ENCODE data around the gene FAM117B.

DNA sequence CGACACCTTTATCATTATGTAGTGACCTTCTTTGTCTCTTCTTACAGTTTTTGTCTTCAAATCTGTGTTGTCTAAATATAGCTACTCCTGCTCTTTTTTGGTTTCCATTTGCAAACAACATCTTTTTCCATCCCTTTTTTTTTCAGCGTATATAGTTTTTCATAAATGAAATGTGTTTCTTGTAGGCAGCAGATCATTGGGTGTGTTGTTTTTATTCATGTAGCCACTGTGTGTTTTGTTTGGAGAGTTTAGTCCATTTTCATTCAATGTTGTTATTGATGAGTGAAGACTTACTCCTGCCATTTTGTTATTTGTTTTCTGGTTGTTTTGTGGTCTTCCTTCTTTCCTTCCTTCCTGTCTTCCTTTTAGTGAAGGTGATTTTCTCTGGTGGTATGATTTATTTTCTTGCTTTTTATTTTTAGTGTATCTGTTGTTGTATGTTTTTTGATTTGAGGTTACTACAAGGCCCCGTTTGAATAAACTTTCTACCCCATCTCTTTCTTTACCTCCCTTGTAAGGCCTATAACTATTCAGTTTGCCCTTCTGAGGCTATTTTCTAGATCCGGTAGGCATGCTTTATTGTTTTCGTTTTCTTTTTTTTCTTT is 81.4 kb downstream of the FAM117B start:
- TF ChIP-seq, protein P1, sequence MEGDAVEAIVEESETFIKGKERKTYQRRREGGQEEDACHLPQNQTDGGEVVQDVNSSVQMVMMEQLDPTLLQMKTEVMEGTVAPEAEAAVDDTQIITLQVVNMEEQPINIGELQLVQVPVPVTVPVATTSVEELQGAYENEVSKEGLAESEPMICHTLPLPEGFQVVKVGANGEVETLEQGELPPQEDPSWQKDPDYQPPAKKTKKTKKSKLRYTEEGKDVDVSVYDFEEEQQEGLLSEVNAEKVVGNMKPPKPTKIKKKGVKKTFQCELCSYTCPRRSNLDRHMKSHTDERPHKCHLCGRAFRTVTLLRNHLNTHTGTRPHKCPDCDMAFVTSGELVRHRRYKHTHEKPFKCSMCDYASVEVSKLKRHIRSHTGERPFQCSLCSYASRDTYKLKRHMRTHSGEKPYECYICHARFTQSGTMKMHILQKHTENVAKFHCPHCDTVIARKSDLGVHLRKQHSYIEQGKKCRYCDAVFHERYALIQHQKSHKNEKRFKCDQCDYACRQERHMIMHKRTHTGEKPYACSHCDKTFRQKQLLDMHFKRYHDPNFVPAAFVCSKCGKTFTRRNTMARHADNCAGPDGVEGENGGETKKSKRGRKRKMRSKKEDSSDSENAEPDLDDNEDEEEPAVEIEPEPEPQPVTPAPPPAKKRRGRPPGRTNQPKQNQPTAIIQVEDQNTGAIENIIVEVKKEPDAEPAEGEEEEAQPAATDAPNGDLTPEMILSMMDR (optimal IDR thresholded peaks at IDR 0.05 in 1 of 3, IDR thresholded peaks at IDR 0.05 in 1 of 3, conservative IDR thresholded peaks at IDR 0.05 in 1 of 3; ENCODE audit: extremely low read depth in 1 of 3, insufficient read depth in 2 of 3, low read length in 3 of 3), result no peak
- TF ChIP-seq EZH2 (IDR thresholded peaks at IDR 0.05; ENCODE audit: low read length), result no peak
